ENCODE measurements around the gene MGAT4D. TPM values are rescaled to one million over a fixed set of nuclear protein-coding genes. Genes with fewer than 3 reads are reported as not detected.
"Not testable (repeated sequence)": the region's sequence is repeated elsewhere in the genome, so short reads cannot be mapped to it uniquely, and the experiment has no call there.

Gene MGAT4D
- total and polyA plus RNA-seq, 7 donors = not detected

GRCh38 chr4:140450352-140450751, 47.7 kb downstream of the MGAT4D start:
- H3K27me3 ChIP-seq (ENCODE audit: insufficient read depth in 3 of 3, low read length in 2 of 3) = peaks cover 0 to 2% (median 0%) of the 10 kb centered on the region in 3 donors
- WGBS, 3 donors = 60 to 69% (median 64%) methylated on average over 3 of the region's 3 CpGs
- TF ChIP-seq CTCF (IDR thresholded peaks at IDR 0.05) = no peak
- DNase-seq (no peak), ATAC-seq (no peak)
- no peaks in the 10 kb centered on the region for H3K9me3 ChIP-seq
- intact Hi-C loops (cut with DNase I) = no loop called here
- H3K4me3 ChIP-seq = no peak overlapping the region
- H3K27ac ChIP-seq = no peak overlapping the region
- no peaks in the 10 kb centered on the region for H3K4me1 ChIP-seq
- no peaks in the 10 kb centered on the region for H3K36me3 ChIP-seq (ENCODE audit: insufficient read depth in 1 of 2, low read depth in 1 of 2)

- H3K27ac ChIP-seq = no peak overlapping the region
- TF ChIP-seq CTCF (IDR thresholded peaks at IDR 0.05) = no peak
- H3K27me3 ChIP-seq (ENCODE audit: insufficient read depth in 3 of 3, low read length in 2 of 3) = peaks cover 0 to 2% (median 0%) of the 10 kb centered on the region in 3 donors
- H3K4me3 ChIP-seq = no peak overlapping the region
- no peaks in the 10 kb centered on the region for H3K36me3 ChIP-seq (ENCODE audit: insufficient read depth in 1 of 2, low read depth in 1 of 2)
- no peaks in the 10 kb centered on the region for H3K4me1 ChIP-seq
- ATAC-seq (no peak), DNase-seq (no peak)
- no peaks in the 10 kb centered on the region for H3K9me3 ChIP-seq
- intact Hi-C loops (cut with DNase I) = no loop called here
- WGBS, 3 donors = 54 to 59% (median 55%) methylated on average over 2 of the region's 2 CpGs
Measured at GRCh38 chr4:140448830-140449229, 49.3 kb downstream of the MGAT4D start.

- ATAC-seq (no peak), DNase-seq (no peak)
- Histone ChIP-seq H3K9me3 (no peaks in the 10 kb centered on the region), H3K27me3 (ENCODE audit: insufficient read depth in 3 of 3, low read length in 2 of 3) (peaks cover 0 to 2% (median 0%) of the 10 kb centered on the region in 3 donors), H3K36me3 (ENCODE audit: insufficient read depth in 1 of 2, low read depth in 1 of 2) (no peaks in the 10 kb centered on the region), H3K4me1 (no peaks in the 10 kb centered on the region), H3K4me3 (no peak overlapping the region), H3K27ac (no peak overlapping the region)
- WGBS, 3 donors = 47 to 73% (median 55%) methylated on average over 3 of the region's 3 CpGs
- intact Hi-C loops (cut with DNase I) = no loop called here
- no peak for TF ChIP-seq CTCF (IDR thresholded peaks at IDR 0.05)
Measured at GRCh38 chr4:140448162-140448561, 49.9 kb downstream of the MGAT4D start.

- DNase-seq; H3K27ac ChIP-seq; ATAC-seq; H3K27me3 ChIP-seq (ENCODE audit: insufficient read depth in 3 of 3, low read length in 2 of 3); H3K4me1 ChIP-seq; H3K4me3 ChIP-seq; intact Hi-C loops (cut with DNase I); H3K9me3 ChIP-seq; H3K36me3 ChIP-seq (ENCODE audit: insufficient read depth in 1 of 2, low read depth in 1 of 2): not testable (repeated sequence)
- WGBS, 3 donors = 82 to 90% (median 84%) methylated on average over 4 of the region's 4 CpGs
Measured at GRCh38 chr4:140444347-140444746, 53.7 kb downstream of the MGAT4D start.

- Histone ChIP-seq H3K27ac (no peak overlapping the region), H3K9me3 (no peaks in the 10 kb centered on the region), H3K4me3 (no peak overlapping the region), H3K27me3 (ENCODE audit: insufficient read depth in 3 of 3, low read length in 2 of 3) (no peaks in the 10 kb centered on the region), H3K4me1 (no peaks in the 10 kb centered on the region), H3K36me3 (ENCODE audit: insufficient read depth in 1 of 2, low read depth in 1 of 2) (no peaks in the 10 kb centered on the region)
- intact Hi-C loops (cut with DNase I) = no loop called here
- DNase-seq (no peak), ATAC-seq (no peak)
- TF ChIP-seq CTCF (IDR thresholded peaks at IDR 0.05) = no peak
Measured at GRCh38 chr4:140439644-140440142, 58.4 kb downstream of the MGAT4D start.

Data from psoas muscle (tissue), 8 donors.